Posterior cingulate gyrus (tissue), 11 donors: ENCODE data around the gene SNX17.

Source experiments
- DNase-seq, 10 donors: peaks; one replicate each; pipeline versions ENCODE4 v3.0.0 to v3.0.0-alpha.2; 2020 to 2021; ENCODE audit warnings: mixed read lengths in 3 of 10
- intact Hi-C: fragments of 100-400 bp; cut with DNase I; formaldehyde crosslinking; loops from one replicate; pipeline ENCODE4 v1.15.1; 2023

The SNX17 gene

DNA sequence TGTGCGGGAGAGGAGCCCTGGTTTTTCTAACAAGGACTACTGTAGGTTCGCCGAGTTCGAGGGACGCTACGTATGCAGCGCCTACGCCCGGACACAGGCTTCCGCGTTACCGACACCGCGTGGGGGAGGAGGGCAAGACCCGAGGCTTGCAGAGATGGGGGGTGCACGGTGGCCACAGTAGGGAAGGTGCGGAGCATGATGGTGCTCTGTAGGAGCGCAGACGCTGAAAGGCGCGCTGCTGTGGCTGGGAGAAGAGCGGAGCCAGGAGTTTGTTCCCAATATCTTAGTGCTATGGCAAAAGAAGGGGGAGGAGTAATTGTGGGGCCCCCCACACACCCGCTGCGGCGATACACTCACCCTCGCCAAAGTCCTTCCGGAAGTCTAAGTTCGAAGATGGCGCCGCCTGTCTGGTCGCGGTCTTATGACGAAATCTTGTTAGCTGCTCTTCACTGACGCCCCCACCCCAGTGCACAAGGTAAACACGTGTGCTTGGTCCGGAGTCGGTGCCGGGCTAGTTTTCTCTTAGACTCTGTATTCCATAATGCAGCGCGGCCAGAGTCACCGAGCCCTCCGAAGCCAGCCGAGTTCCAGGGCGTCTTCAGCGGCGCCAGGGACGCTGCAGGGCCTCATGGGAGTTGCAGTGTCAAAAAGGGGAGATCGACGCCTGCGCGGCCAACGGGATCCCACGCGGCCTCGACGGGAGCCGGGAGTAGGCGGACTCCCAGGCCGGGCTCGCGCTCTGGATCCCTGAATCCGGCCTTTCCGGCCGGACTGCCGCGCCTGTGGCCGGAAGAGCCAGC is 13.8 kb upstream of the SNX17 start, which contains the start of gene GTF3C2:
Gene GTF3C2, minus strand, starts transcription at position 383 of the 800 bp plus-strand sequence. CDS start 13,210 bp downstream, outside the sequence.
- peak; percentile 91 to 99 (median 95) for DNase-seq
- intact Hi-C loops: loop anchor here (1.0 to 5.0 kb wide), 2 partner anchors 14 to 34 kb away; partner anchors contain the start of genes EIF2B4, MPV17 and SNX17

DNA sequence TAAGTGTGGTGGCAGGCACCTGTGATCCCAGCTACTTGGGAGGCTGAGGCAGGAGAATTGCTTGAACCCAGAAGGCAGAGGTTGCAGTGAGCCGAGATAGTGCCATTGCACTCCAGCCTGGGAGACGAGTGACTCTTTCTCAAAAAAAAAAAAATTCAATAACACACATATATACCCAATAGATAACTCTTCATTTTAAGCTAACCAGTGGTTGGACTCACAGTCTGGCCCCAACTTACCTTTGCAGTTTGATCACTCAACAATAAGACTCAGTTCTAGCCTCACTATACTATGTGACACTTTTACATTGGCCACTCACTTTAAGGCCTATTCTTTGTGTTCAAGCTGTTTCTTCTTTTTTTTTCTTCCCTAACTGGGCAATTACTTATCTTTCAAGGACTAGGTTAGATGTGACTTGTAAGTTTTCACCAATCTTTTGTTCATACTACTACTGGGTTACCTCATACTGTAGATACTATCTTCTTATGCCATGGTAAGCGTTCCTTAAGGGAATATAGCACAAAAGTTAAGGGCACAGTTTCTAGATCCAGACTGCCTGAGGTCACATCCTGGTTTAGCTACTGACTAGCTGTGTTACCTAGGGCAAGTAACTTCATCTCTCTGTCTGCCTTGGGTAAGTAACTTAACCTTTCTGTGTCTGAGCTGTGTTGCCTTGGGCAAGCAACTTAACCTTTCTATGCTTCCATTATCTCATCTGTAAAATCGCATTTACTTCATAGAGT is 7.6 kb upstream of the SNX17 start:
- intact Hi-C loops: no loop called here
- no peak for DNase-seq

DNA sequence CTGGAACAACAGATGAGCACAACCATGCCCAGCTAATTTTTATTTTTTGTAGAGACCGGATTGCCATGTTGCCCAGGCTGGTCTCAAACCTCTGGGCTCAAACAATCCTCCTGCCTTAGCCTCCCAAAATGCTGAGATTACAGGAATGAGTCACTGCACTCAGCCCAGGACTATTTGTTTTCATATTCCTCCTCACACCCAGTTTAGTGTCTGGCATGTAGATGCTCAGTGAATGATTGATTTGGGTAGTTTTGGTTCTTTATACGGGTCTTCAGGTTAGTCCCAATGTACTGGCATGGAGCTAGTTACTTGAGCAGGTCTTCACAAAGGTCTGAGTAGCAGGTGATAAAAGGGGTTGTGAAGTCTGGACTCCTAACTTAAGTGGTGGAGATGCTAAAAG is 6.5 kb upstream of the SNX17 start:
- DNase-seq: no peak
- intact Hi-C loops: no loop called here

GRCh38 chr2:27369471-27370025 is 868 bp upstream of the SNX17 start:
- intact Hi-C loops: loop anchor here (1.0 to 5.0 kb wide), 5 partner anchors 11 to 157 kb away; partner anchors contain the start of genes ATRAID, MPV17, PPM1G and SLC5A6
- peak in 6 of 10 donors; percentile 24 to 82 (median 39) for DNase-seq

DNA sequence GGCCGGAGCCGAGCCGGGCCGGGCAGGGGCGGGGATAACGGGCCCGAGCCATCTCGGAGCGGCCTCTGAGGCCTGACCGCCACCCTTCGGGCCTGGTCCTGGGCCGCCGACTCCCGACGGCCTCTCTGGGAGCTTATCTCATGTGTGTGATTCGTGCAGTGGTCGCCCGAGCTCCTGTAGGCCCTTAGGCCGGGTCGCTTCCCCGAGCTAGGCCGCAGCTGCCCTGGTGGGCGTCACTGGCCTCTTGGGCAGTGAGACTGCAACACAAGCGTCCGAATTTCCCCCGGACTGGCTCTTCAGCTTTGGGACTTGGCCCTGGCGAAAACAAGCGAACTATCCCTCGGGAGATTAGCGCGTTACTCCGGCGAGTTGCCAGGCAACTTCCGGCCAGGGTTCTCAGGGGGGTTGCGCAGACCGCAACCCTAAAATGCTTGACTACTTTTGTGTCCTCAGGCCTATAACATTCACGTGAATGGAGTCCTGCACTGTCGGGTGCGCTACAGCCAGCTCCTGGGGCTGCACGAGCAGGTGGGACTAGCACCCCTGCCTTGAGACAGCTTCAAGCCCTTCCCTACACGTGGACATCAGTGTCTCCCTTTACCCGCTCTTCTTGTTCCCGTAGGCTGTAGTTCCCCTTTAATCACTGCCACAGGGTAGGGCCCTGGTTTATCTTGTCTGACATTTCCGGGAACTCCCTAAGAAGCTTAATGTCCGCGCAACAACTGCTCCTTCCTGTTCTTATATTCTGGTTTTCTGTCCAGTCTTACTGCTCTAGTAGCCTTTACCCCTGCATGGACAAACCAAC is 602 bp downstream of the SNX17 start:
- DNase-seq: peak in 2 of 10 donors; percentile 69 to 75
- intact Hi-C loops: loop anchor here (1.0 to 5.0 kb wide), 5 partner anchors 9 to 159 kb away; partner anchors contain the start of genes ATRAID, MPV17, PPM1G and SLC5A6

DNA sequence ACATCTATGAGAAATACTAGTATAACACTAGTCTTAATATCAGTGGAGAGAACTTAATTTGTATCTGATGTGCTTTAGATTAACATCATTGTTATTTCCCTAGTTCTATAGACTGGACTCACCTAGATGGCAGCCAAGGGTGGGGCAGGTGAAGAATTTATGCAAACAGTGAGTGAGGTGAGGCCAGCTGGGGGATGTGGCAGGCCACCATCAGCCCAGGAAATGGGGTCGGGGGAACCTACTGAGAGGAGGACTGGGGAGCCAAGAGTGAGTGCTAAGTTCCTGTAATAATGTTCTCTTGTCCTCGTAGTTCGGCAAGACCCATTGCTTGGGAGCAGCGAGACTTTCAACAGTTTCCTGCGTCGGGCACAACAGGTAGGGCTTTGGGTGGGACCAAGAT is 2.5 kb downstream of the SNX17 start:
- intact Hi-C loops: loop anchor here (5.0 kb wide), 2 partner anchors 51 to 161 kb away; partner anchors contain the start of genes ATRAID, MPV17 and SLC5A6
- DNase-seq: no peak

- DNase-seq: no peak
- intact Hi-C loops: loop anchor here (5.0 kb wide), 2 partner anchors 51 to 161 kb away; partner anchors contain the start of genes ATRAID, MPV17 and SLC5A6
Observed at GRCh38 chr2:27373567-27373966, 3.2 kb downstream of the SNX17 start.

DNA sequence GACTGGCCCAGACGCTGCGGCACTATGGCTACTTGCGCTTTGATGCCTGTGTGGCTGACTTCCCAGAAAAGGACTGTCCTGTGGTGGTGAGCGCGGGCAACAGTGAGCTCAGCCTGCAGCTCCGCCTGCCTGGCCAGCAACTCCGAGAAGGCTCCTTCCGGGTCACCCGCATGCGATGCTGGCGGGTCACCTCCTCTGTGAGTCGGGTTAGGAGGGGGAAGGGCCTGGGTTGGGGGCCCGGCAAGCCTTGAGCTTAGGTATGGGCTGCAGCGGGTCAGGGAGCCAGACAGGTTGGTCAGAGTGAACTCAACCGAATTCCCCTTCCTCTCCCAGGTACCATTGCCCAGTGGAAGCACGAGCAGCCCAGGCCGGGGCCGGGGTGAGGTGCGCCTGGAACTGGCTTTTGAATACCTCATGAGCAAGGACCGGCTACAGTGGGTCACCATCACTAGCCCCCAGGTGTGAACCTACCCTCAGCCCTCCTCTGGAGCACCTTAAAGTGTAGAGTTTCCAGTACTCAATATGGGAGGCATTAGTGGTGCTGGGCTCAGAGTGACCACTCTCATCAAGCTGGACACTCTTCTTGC is 5.2 kb downstream of the SNX17 start:
- peak in 2 of 10 donors; percentile 64 to 71 for DNase-seq

DNA sequence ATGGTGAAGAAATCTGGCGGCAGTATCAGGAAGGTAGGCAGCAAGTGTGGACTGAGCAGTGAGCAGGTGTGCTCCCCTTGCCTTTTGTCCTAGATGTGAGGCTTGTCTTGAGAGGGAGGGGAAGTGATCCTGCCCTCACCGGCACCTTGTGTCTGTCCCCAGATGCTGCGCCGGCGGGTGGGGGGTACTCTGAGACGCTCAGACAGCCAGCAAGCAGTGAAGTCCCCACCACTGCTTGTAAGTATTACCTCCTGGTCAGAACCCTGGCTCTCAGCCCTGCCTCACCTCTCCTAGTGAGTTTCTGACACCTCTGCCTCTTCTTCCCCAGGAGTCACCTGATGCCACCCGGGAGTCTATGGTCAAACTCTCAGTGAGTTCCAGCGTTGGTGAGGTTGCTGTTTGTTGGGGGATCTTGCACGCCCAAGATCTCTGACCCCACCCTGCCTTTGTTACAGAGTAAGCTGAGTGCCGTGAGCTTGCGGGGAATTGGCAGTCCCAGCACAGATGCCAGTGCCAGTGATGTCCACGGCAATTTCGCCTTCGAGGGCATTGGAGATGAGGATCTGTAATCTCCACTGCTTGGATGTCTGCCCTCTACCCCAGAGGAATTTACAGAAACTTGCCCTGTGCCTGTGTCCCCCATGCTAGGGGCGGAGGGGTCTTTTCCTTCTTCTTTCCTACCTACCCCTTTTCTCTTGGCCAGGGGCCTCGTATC is 5.9 kb downstream of the SNX17 start:
- intact Hi-C loops: no loop called here
- DNase-seq: peak in 1 of 10 donors; percentile 56

More for the DNA sequence above, 5.2 kb downstream of the SNX17 start:
- intact Hi-C loops: no loop called here

GRCh38 chr2:27376866-27377617 is 6.6 kb downstream of the SNX17 start:
- DNase-seq: no peak
- intact Hi-C loops: no loop called here

GRCh38 chr2:27377618-27378095 is 7.2 kb downstream of the SNX17 start:
- intact Hi-C loops: no loop called here

GRCh38 chr2:27378096-27378808 is 7.8 kb downstream of the SNX17 start:
- DNase-seq: peak in 4 of 10 donors; percentile 17 to 76 (median 26)
- intact Hi-C loops: no loop called here

More at GRCh38 chr2:27377618-27378095, 7.2 kb downstream of the SNX17 start:
- DNase-seq: no peak

DNA sequence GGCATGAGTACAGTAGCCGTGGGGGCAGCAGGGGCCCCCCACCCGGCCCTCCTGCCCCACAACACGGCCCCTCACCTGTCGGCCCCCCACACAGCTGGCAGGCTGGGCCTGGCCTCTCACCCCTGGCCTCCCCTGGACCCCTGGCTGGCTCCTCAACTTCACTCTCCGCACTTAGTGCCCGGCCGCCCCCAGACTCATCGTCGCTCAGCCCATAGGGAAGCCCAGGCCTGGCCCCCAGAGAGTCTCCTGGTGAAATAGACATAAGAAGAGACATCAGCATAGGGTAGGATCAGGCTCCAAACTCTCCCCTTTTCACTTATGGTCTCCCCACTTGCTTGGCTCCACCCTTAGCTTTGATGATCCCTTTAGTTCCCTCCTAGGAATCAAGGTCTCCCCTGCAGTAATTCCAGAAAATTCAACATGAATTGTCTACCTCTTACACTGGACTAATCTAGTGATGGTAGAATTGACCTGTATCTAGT is 8.4 kb downstream of the SNX17 start:
- intact Hi-C loops: no loop called here
- no peak for DNase-seq

DNA sequence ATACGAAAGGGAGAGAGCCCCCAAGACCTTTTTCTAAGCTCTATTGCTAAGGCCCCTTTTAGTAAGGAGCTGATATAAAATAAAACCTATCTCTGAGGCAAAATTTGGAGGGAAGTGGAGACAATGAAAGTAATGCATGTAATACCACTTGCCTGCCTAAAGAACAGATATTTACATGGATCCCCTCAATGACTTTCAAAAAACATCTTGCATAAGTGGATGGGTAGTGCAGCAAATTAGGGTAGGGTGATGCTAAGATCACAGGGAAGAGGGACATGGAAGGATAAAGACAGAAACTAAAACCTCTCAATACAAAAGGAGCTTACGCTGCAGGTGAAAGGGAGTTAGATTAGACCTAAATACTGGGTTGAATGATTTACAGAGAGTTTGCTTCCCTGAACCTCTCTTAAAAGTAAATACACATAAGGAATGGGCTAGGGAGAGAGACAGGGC is 9.0 kb downstream of the SNX17 start:
- no peak for DNase-seq
- intact Hi-C loops: no loop called here

GRCh38 chr2:27379836-27380625 is 9.6 kb downstream of the SNX17 start:
- intact Hi-C loops: loop anchor here (1.0 to 5.0 kb wide), 3 partner anchors 10 to 47 kb away; partner anchors contain the start of genes EIF2B4, NRBP1, PPM1G and SNX17
- peak; percentile 55 to 96 (median 72) for DNase-seq
